ENCODE measurements around the gene AQR.
A peak's percentile ranks its signal among the peaks of the same experiment; 100 is the strongest.
"Not testable (repeated sequence)": the region's sequence is repeated elsewhere in the genome, so short reads cannot be mapped to it uniquely, and the experiment has no call there.

Gene AQR

GRCh38 chr15:34969340-34970097 is at the start of gene AQR:
Gene AQR (minus strand): TSS chr15:34969742. CDS start chr15:34969613, 129 bp downstream.
- DNase-seq (ENCODE audit: low spot score): peak; percentile 97

GRCh38 chr15:35014241-35014640 is 44.7 kb upstream of the AQR start:
- DNase-seq (ENCODE audit: low spot score): peak; percentile 11

GRCh38 chr15:35013370-35013769 is 43.8 kb upstream of the AQR start:
- no peak for DNase-seq (ENCODE audit: low spot score)

GRCh38 chr15:35007397-35007796 is 37.9 kb upstream of the AQR start:
- no peak for DNase-seq (ENCODE audit: low spot score)

GRCh38 chr15:35005933-35006332 is 36.4 kb upstream of the AQR start:
- no peak for DNase-seq (ENCODE audit: low spot score)

GRCh38 chr15:35003928-35004327 is 34.4 kb upstream of the AQR start:
- DNase-seq (ENCODE audit: low spot score): no peak

- DNase-seq (ENCODE audit: low spot score): no peak
These were observed 31.0 kb upstream of the AQR start for GRCh38 chr15:35000511-35000910.

GRCh38 chr15:34999906-35000305 is 30.4 kb upstream of the AQR start:
- DNase-seq (ENCODE audit: low spot score): no peak

GRCh38 chr15:34994925-34995324 is 25.4 kb upstream of the AQR start:
- no peak for DNase-seq (ENCODE audit: low spot score)

GRCh38 chr15:34993877-34994276 is 24.3 kb upstream of the AQR start:
- DNase-seq (ENCODE audit: low spot score): no peak

- DNase-seq (ENCODE audit: low spot score): no peak
These were observed 23.9 kb upstream of the AQR start for GRCh38 chr15:34993412-34993811.

- DNase-seq (ENCODE audit: low spot score): peak; percentile 82
These were observed 18.7 kb upstream of the AQR start, which contains the start of gene ZNF770 for GRCh38 chr15:34988027-34988902. Gene ZNF770 (minus strand): TSS chr15:34988287. CDS start chr15:34983434, 4,853 bp downstream.

GRCh38 chr15:34987609-34988026 is 18.1 kb upstream of the AQR start:
- no peak for DNase-seq (ENCODE audit: low spot score)

- DNase-seq (ENCODE audit: low spot score): no peak
These were observed 17.4 kb upstream of the AQR start for GRCh38 chr15:34986771-34987480.

GRCh38 chr15:34986326-34986725 is 16.8 kb upstream of the AQR start:
- no peak for DNase-seq (ENCODE audit: low spot score)

- no peak for DNase-seq (ENCODE audit: low spot score)
These were observed 15.5 kb upstream of the AQR start for GRCh38 chr15:34984889-34985630.

- DNase-seq (ENCODE audit: low spot score): no peak
These were observed 7.2 kb upstream of the AQR start for GRCh38 chr15:34976743-34977142.

GRCh38 chr15:34976073-34976472 is 6.5 kb upstream of the AQR start:
- no peak for DNase-seq (ENCODE audit: low spot score)

GRCh38 chr15:34973512-34973911 is 4.0 kb upstream of the AQR start:
- DNase-seq (ENCODE audit: low spot score): no peak

- not testable (repeated sequence) for DNase-seq (ENCODE audit: low spot score)
These were observed 629 bp upstream of the AQR start for GRCh38 chr15:34970098-34970643.

- no peak for DNase-seq (ENCODE audit: low spot score)
These were observed 5.3 kb downstream of the AQR start for GRCh38 chr15:34964277-34964676.
